Ishikawa (cell line): ENCODE data around the gene CCDC186.
A peak's percentile ranks its signal among the peaks of the same experiment; 100 is the strongest.

Source experiments
- CEBPB ChIP-seq: IDR thresholded peaks from 2 replicates; pipeline ENCODE4 v1.6.1; 2012
- CREB1 ChIP-seq: IDR thresholded peaks from 2 replicates; pipeline ENCODE4 v1.6.1; 2012; ENCODE audit warnings: low read depth
- EGR1 ChIP-seq: IDR thresholded peaks from 2 replicates; pipeline ENCODE4 v1.6.1; 2012
- EP300 ChIP-seq: IDR thresholded peaks from 2 replicates; pipeline ENCODE4 v1.6.1; 2012; ENCODE audit warnings: borderline replicate concordance
- FOXM1 ChIP-seq: IDR thresholded peaks from 2 replicates; pipeline ENCODE4 v1.6.1; 2012; ENCODE audit warnings: low read depth, borderline replicate concordance
- NFIC ChIP-seq: IDR thresholded peaks from 2 replicates; pipeline ENCODE4 v1.6.1; 2012
- RAD21 ChIP-seq: IDR thresholded peaks from 2 replicates; pipeline ENCODE4 v1.6.1; 2012; ENCODE audit warnings: low read depth
- TAF1 ChIP-seq: IDR thresholded peaks from 2 replicates; pipeline ENCODE4 v1.6.1; 2012; ENCODE audit warnings: low read depth, mild to moderate bottlenecking
- TCF12 ChIP-seq: IDR thresholded peaks from 2 replicates; pipeline ENCODE4 v1.6.1; 2012; ENCODE audit warnings: low read depth
- TEAD4 ChIP-seq: IDR thresholded peaks from 2 replicates; pipeline ENCODE4 v1.6.1; 2012
- YY1 ChIP-seq: IDR thresholded peaks from 2 replicates; pipeline ENCODE4 v1.6.1; 2012; ENCODE audit warnings: low read depth
- ZBTB7A ChIP-seq: IDR thresholded peaks from 2 replicates; pipeline ENCODE4 v1.6.1; 2012; ENCODE audit warnings: low read depth
- TF ChIP-seq, protein P1 (sequence below): IDR thresholded peaks from 2 replicates; pipeline ENCODE4 v1.6.1; 2012
- TF ChIP-seq, protein P2 (sequence below): IDR thresholded peaks from 2 replicates; pipeline ENCODE4 v1.6.1; 2012
- TF ChIP-seq, protein P3 (sequence below): IDR thresholded peaks from 2 replicates; pipeline ENCODE4 v1.6.1; 2012; ENCODE audit warnings: low read depth, mild to moderate bottlenecking

CCDC186 gene

GRCh38 chr10:114131094-114131493 is 42.9 kb downstream of the CCDC186 start:
- TF ChIP-seq CREB1, result no peak
- TF ChIP-seq, protein P1, sequence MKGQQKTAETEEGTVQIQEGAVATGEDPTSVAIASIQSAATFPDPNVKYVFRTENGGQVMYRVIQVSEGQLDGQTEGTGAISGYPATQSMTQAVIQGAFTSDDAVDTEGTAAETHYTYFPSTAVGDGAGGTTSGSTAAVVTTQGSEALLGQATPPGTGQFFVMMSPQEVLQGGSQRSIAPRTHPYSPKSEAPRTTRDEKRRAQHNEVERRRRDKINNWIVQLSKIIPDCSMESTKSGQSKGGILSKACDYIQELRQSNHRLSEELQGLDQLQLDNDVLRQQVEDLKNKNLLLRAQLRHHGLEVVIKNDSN, result no peak
- TF ChIP-seq, protein P2, sequence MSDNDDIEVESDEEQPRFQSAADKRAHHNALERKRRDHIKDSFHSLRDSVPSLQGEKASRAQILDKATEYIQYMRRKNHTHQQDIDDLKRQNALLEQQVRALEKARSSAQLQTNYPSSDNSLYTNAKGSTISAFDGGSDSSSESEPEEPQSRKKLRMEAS, result no peak
- TF ChIP-seq, protein P3, sequence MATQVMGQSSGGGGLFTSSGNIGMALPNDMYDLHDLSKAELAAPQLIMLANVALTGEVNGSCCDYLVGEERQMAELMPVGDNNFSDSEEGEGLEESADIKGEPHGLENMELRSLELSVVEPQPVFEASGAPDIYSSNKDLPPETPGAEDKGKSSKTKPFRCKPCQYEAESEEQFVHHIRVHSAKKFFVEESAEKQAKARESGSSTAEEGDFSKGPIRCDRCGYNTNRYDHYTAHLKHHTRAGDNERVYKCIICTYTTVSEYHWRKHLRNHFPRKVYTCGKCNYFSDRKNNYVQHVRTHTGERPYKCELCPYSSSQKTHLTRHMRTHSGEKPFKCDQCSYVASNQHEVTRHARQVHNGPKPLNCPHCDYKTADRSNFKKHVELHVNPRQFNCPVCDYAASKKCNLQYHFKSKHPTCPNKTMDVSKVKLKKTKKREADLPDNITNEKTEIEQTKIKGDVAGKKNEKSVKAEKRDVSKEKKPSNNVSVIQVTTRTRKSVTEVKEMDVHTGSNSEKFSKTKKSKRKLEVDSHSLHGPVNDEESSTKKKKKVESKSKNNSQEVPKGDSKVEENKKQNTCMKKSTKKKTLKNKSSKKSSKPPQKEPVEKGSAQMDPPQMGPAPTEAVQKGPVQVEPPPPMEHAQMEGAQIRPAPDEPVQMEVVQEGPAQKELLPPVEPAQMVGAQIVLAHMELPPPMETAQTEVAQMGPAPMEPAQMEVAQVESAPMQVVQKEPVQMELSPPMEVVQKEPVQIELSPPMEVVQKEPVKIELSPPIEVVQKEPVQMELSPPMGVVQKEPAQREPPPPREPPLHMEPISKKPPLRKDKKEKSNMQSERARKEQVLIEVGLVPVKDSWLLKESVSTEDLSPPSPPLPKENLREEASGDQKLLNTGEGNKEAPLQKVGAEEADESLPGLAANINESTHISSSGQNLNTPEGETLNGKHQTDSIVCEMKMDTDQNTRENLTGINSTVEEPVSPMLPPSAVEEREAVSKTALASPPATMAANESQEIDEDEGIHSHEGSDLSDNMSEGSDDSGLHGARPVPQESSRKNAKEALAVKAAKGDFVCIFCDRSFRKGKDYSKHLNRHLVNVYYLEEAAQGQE, result no peak

GRCh38 chr10:114121031-114121430 is 53.0 kb downstream of the CCDC186 start:
- TF ChIP-seq, protein P1, result no peak
- no peak for TF ChIP-seq TEAD4
- no peak for TF ChIP-seq ZBTB7A
- TF ChIP-seq, protein P2, result no peak
- TF ChIP-seq TCF12, result no peak
- TF ChIP-seq CREB1, result no peak
- TF ChIP-seq EP300, result no peak

DNA sequence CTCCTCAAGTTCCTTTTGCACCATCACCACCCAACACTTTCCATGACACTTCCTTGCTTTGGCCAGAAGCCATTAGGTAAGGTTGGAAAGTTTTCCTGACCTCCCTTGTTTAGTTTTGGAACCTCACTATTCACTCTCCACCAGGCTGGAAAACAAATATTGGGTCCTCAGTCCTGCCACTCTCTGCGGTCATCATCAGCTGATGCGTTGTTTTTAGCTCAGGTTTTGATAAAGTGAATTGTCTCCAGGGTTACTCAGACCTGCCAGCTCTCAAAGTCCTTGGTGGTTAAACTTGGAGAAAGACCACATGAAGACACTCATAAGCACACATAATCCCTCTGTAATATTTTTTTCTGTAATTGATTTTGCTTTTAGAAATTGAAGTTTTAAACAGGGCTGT is 55.5 kb downstream of the CCDC186 start:
- TF ChIP-seq ZBTB7A (no peak), YY1 (no peak), RAD21 (no peak), FOXM1 (no peak), TCF12 (no peak), CEBPB (no peak), TEAD4 (no peak)
- TF ChIP-seq, protein P3, result no peak

GRCh38 chr10:114117728-114118127 is 56.3 kb downstream of the CCDC186 start:
- TF ChIP-seq TAF1 (no peak), CEBPB (no peak)

GRCh38 chr10:114115661-114116445 is 58.1 kb downstream of the CCDC186 start:
- TF ChIP-seq TEAD4 (no peak), NFIC (no peak)

DNA sequence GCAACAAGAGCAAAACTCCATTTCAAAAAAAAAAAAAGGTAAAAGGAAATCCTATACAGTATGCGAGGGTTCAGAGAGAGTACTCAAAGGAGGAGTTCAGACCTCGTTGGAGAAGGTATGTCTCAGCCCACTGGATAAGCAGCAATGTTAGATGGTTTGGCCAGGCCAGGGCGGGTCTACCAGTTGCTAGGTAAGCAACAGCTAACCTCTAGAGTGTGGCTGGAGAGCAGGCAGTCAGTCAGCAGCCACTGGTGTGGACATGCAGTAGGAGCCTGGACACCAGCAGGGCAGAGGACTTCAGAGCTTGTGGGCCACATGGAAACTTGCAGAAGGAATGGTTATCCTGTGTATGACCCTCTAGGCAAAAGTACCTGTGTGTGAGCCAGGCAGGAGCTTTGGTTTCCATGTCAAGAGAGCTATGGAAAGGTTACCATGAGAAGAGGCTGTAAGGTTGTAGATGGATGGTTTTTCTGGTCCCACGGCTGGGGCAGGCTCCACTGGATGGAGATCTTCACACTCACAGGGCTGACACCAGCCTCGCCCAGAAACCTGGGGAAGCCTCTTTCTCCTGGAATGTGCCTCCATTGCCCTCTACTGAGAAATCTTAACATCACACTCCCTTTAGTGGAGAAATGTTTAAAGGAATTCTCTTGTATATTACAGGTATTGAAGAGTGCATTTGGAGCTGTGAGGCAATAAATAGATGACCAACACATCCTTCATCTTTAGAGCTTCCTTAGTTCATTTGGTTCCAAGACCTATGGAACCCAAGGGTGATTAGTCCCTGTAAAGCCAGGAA is 63.6 kb downstream of the CCDC186 start:
- TF ChIP-seq EGR1 (no peak), YY1 (no peak), EP300 (no peak), TEAD4 (0 out of 2 replicates have a peak, but pooled peaks have one; percentile 28), RAD21 (peak; percentile 80), TCF12 (no peak)
- TF ChIP-seq, protein P1, result no peak
